ENCODE measurements around the gene TFPT. TPM values are rescaled to one million over a fixed set of nuclear protein-coding genes. Genes with fewer than 3 reads are reported as not detected.

TFPT gene
- total RNA-seq, 1 experiment from 2014 or later = 26.6 TPM

DNA sequence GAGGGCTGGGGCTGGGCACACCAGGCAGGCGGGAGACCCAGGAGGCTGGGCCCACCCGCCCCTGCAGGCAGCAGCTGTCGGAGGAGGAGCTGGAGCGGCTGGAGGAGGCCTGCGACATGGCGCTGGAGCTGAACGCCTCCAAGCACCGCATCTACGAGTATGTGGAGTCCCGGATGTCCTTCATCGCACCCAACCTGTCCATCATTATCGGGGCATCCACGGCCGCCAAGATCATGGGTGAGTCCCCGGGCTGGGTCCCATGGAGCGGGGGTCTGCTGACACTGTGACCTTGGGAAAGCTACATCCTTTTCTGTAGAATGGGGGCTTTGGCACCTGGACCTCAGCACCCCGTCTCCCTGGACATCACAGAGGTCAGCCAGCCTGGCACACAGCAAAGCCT is 8.2 kb upstream of the TFPT start:
- Histone ChIP-seq H3K27me3 (ENCODE audit: insufficient read depth, low read length) (no peaks in the 10 kb centered on the region), H4K91ac (ENCODE audit: insufficient read length, low read depth, low read length) (no peak overlapping the region), H2BK120ac (ENCODE audit: low read depth, low read length, poor library complexity, severe bottlenecking) (no peak overlapping the region), H2AFZ (ENCODE audit: low read length) (no peak overlapping the region), H3K9me3 (ENCODE audit: control insufficient read depth, low read depth, low read length) (no peaks in the 10 kb centered on the region), H4K20me1 (ENCODE audit: control insufficient read depth, insufficient read depth, insufficient read length) (no peaks in the 10 kb centered on the region), H2BK15ac (ENCODE audit: low read depth, low read length) (no peak overlapping the region), H3K79me1 (ENCODE audit: insufficient read depth, low read depth, low read length, poor library complexity, severe bottlenecking) (no peaks in the 10 kb centered on the region), H3K9ac (ENCODE audit: extremely low read depth, insufficient read length, low read length) (no peak overlapping the region), H2AK5ac (ENCODE audit: insufficient read length, low read length) (no peak overlapping the region), H3K14ac (ENCODE audit: insufficient read depth, low read length) (no peak overlapping the region), H2BK20ac (ENCODE audit: low read depth, low read length, poor library complexity, severe bottlenecking) (no peak overlapping the region), H4K5ac (ENCODE audit: insufficient read length, low read depth, low read length) (no peak overlapping the region), H2BK12ac (ENCODE audit: insufficient read length, low read depth, low read length) (no peak overlapping the region), H2BK5ac (ENCODE audit: insufficient read length, low read length) (no peak overlapping the region), H3K23me2 (ENCODE audit: insufficient read length, low read depth, low read length, poor library complexity, severe bottlenecking) (no peaks in the 10 kb centered on the region), H3K4ac (ENCODE audit: low read depth, low read length) (no peak overlapping the region), H3K27ac (ENCODE audit: insufficient read length, low read depth, low read length) (no peak overlapping the region), H3K18ac (ENCODE audit: insufficient read length, low read depth, low read length) (no peak overlapping the region), H4K8ac (replicated peaks; ENCODE audit: insufficient read length, low read depth, low read length) (no peak overlapping the region), H3K4me2 (ENCODE audit: insufficient read depth, insufficient read length, low read length) (no peak overlapping the region), H3T11ph (ENCODE audit: low read length) (no peak overlapping the region), H3K79me2 (ENCODE audit: insufficient read depth, low read length) (no peaks in the 10 kb centered on the region; the same call in 1 of the 2 replicates), H3K56ac (ENCODE audit: insufficient read length, low read depth, low read length) (no peak overlapping the region), H3K23ac (ENCODE audit: insufficient read length, low read depth, low read length) (no peak overlapping the region), H3K4me1 (ENCODE audit: insufficient read depth, low read length) (no peaks in the 10 kb centered on the region)
- Mint-ChIP-seq H3K9me3 (no peaks in the 10 kb centered on the region), H3K27me3 (ENCODE audit: low read depth) (no peaks in the 10 kb centered on the region), H3K36me3 (ENCODE audit: insufficient read depth in 1 of 3, low read depth in 3 of 3) (peaks cover 40 to 82% (median 78%) of the 10 kb centered on the region in 3 experiments), H3K4me3 (no peak overlapping the region), H3K27ac (no peak overlapping the region), H3K4me1 (no peaks in the 10 kb centered on the region)
- no peak for TF ChIP-seq CTCF (conservative IDR thresholded peaks at IDR 0.05)
- WGBS (ENCODE audit: extremely low coverage, insufficient read length, low lambda C conversion rate) = no CpG with 5 or more reads among the region's 17 CpGs
- DNase-seq = no peak

All from H9 (cell line).